Cerebellar cortex (tissue), 1 donor: ENCODE data around the gene ANKMY1.
"Not testable (repeated sequence)": the region's sequence is repeated elsewhere in the genome, so short reads cannot be mapped to it uniquely, and the experiment has no call there.

Experiments used
- DNase-seq: peaks from one replicate; pipeline ENCODE4 v3.0.0-alpha.2; 2015; ENCODE audit warnings: low spot score

ANKMY1 gene

DNA sequence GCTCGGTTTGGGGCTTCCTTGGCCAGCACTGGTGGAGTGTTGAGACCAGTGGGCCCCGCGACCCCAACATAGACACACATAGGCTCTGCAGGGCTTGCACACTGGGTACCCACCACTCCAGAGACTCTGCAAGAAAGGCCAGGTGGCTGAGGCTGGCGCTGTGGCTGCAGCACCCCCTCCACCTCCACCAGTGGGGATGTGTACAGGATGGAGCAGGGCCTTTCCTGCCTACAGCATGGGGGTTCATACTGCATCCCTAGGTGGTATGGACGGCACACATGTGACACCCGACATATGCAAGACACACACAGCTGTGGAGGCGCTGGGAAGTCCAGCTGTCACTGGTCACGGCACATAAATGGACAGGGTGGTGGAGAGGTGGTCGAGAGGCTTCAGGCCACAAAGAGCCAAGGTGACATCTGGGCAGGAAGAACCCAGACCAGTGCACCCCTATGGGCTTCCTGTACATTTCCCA is 11.8 kb upstream of the ANKMY1 start:
- no peak for DNase-seq

DNA sequence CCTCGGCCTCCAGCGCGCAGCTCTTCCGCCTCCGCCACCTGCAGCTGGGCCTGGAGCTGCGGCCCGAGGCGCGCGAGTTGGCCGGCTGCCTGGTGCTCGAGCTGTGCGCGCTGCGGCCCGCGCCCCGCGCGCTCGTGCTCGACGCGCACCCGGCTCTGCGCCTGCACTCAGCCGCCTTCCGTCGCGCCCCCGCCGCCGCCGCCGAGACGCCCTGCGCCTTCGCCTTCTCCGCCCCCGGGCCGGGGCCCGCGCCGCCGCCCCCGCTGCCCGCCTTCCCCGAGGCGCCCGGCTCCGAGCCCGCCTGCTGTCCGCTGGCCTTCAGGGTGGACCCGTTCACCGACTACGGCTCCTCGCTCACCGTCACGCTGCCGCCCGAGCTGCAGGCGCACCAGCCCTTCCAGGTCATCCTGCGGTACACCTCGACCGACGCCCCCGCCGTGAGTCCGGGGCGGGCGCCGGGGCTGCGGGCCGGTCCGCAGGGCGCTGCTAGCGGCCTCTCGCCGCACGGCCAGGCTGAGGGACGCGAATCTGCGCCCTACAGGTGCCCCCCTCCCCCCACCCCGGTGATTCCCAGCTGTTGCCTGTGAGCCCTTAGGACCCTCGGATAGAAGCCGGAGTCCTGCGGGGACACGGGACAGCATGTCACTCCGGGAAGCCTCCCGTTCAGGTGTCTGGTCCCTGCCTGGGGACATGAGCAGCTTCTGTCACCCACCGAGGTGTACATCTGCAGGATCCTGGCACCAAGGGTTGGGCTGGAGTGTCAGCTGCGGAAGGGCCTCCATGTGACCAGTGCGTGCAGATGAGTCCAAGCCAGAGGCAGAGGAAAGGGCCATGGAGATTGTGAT is 11.1 kb upstream of the ANKMY1 start:
- DNase-seq: peak; percentile 42

DNA sequence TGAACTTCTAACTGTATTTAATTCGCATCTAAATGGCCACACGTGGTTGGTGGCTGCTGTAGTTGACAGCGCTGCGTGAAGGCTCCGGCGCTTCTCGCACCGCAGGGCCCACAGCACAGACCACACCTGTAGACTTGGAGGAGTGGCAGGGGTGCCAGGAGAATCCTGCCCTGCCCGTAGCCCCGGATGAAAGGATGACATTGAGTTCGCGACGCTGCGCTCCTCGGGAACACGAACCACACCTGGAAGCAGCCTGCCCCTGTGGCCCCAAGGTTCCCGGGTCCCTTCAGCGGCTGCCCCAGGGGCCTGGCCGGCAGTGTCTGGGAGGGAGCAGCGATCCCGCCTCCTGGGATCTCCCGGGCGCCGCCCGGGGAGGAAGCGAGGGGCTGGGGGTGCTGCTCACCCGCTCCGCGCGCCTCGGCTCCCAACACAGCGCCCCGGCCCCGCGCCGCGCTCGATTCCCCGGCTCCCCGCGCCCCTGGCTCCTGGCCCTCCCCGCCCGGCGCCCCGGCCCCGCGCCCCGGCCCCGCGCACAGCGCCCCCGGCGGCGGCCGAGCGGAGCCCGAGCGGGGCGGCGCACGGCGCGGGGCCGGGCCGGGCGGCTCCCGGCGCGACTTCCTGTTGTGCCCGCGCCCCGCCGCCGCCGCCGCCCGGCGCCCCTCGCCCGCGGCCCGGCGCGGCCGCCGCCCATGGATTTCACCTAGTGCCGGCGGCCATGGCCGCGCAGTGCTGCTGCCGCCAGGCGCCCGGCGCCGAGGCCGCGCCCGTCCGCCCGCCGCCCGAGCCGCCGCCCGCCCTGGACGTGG is 10.3 kb upstream of the ANKMY1 start, which contains the start of gene RNPEPL1:
TSS of gene RNPEPL1 (plus strand) at position 613 of the 806 bp plus-strand sequence. CDS start at position 716, 103 bp downstream.
- peak; percentile 44 for DNase-seq

DNA sequence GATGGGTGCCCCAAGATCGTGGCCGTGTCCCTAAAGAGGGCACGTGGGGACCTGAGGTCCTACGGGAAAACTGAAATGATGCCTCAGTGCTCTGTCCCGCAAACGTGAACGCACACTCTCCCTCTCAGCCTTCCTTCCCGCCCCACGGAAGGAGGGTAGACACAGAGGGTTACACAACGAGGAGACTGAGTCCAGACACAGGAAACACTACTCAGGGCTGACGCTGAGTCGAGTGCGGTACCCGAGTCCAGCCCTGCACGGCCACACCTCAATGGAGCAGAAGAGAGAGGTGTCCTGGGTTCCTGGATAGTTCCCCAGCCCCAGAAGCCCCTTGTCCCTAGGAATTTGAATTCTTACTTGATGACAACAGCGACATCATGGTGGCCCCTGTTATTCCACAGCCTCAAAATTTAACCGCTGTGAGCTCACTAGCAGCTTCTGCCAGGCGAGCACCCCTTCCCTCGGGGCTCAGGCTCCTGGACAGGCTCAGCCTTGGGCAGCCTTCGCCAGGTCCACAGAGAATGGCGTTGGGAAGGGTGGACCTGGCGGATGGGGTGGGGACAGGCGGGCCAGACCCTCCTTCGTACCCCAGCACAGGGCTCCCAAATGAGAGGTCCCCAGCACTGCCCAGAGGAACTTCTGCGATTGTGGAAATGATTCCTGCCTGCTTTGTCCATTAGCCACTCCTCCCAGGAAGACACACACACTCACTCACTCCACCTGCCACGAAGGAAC is 9.5 kb upstream of the ANKMY1 start:
- DNase-seq: no peak

DNA sequence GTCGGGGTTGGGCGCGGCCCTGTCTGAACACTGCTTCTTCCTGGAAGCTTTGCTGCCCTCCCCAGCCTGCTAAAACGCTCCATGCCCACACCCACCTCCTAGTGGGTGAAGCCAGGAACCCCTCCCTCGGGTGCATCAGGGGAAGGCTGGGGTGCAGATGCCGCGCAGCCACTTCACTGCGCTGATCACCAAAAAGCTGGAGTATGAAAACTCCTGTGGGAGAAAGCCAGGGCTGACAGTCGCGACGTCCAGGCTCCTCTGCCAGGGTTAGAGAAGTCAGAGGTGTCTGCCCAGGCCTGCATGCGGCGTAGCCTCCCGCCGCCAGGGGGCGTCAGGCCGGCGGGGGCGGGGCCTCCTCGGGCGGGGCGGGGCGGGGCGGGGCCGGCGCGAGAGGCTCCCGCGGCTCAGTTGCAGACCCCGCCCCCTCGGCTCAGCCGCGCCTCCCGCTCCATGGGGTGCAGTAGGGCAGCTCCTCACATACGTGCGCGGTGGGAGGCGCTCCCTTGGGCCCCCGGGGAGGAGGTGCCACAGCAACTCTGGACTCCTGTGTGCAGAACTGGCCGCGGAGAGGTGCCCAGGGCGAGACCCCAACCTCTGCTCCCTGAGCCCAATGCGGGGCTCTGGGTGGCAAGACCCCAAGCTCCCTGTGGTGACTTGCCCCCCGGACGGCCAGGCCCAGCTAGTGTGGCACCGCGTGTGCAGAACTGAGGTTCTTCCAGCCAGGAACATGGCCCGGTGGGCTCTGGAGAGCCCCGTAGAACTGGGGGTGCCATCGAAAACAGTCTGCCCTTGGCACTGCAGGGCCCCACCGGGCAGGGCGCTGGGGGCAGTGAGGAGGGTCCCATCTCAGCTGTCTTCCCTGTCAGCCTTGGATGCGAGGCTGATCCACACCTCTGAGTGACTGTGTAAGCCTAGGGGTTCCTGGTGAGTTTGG is 8.7 kb upstream of the ANKMY1 start:
- peak; percentile 65 for DNase-seq

DNA sequence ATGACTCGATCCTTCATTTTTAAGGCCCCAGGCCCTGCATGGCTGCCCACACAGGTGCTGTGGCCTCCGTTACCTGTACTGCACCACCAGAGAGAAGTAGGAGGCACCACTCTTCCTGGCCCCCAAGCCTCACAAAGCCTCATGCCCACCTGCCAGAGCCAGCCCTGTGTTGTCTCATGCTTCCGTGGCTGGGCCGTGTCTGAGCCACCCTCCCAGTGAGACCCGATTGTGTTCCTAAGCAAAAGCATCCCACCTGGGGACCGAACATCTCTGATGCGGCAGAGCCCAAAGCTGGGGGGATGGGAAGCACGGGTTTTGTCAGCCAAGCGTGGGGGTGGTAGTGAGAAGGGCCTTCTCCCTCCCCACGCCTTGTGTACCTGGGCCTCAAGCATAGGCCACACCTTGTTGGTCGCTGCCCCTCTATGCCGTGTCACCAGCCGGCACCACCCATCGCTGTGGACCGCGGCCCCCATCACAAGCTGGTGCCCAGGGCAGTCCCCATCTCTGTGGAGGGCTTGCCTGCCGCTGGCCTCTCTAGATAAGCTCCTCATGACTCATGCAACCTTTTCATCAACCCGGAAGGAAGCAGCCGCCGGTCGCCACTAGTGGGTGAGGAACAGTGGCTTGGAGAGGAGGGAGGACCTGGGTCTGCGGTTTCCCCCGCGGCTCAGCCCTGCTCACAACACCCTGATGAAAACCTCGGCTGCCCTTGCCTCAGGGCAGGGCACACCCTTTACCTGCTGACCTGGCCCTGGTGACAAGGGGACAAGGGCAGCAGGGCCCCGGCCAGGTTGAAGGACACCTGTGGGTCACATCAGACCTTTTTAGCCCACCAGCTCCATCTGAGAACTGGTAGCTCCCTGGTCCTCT is 7.8 kb upstream of the ANKMY1 start:
- no peak for DNase-seq

DNA sequence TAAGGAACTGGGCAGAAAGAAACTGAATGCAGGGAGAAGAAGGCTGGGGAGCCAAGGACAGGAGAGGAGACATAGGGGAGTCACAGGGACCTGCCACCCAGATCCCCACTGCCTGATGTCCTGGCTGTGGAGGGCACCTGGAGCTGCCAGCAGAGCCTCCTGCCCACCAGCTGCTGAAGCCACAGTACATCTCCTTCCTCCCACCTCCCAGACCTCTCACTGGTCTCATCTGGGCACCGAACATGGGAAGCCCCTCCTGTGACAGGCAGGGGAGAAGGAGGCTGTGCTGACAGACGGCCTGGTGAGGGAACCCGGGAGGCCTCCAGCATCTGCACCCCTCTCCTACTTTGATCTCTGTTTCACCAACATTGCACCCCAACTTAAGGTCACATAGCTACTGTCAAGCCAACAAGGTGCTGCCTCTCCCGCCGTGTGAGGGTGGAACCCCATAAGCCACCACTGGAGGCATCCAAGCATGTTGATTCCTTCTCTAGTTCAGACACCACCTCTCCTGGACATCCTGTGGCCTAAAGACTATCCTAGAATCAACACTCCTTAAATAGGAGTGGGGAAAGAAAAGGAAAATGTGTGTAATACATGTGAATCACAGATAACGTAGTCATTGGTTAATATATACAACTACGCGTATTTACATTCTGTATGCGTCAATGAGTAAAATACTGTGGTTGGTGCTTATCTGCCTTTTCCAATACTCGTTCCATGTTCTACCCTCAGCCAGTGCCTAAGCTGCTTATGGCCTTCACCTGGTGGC is 7.0 kb upstream of the ANKMY1 start:
- no peak for DNase-seq

DNA sequence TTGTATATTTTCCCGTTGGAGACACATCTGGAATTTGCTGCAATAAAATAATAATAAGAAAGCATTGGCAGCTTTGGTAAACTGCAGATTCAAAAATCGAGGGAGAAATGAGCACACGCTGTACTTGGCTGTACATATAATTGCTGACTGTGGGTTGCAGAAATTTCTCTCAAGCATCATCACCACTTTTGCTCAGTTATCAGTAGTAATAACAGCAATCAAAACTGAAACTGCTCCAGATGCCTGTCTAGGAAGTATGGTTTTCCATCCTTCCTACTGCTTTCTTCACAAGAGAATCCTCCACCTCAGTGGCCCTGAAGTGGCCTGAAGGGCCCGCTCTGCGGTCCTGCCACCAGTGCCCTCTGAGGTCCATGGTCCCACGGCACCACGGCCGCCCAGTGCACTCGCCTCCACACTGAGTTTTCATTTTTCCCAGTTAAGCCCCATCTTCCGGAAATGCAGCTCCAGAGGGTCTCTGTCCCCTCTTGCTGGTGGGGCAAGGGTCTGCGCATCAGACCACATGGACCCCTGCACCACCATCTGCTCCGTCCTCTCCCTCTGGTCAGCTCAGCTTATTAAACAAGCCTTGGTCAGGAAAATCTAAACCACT is 6.3 kb upstream of the ANKMY1 start:
- DNase-seq: no peak

DNA sequence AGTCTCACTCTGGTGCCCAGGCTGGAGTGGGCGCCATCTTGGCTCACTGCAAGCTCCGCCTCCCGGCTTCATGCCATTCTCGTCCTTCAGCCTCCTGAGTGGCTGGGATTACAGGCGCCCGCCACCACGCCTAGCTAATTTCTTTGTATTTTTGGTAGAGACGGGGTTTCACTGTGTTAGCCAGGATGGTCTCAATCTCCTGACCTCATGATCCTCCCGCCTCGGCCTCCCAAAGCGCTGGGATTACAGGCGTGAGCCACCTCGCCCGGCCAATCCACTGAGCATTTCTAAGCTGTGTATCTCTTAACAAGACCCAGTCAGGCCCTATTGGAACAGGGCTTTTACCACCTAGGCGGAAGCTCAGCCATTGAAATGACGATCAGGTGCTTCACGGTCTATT is 5.4 kb upstream of the ANKMY1 start:
- not testable (repeated sequence) for DNase-seq

DNA sequence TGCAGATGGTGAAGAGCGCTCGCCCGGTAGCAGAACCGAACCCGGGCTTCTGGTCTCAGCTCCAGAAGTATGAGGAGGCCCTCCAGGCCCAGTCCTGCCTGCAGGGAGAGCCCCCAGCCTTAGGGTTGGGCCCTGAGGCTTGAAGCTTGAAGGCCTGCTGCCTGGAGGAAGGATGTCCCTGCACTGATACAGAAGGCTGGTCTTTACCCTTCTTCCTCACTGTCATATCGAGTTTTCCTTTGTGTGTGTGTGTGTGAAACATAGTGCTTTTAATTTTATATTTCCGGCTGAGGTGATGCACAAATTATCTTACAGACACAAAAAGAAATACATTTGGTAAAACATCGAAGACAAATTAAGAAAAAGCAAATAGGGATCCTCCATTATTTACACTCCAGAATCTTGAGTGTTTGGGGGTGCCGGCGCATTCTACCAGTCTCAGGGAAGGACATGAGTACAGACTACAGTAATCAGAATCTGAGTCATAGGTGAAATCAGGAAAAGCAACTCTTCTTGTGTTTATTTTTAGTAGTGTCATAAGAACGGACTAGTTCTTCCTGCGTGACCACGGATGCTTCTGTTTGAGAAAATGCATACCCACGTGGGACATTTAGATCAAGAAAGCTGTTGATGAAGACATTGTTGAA is 3.7 kb upstream of the ANKMY1 start:
- DNase-seq: no peak

DNA sequence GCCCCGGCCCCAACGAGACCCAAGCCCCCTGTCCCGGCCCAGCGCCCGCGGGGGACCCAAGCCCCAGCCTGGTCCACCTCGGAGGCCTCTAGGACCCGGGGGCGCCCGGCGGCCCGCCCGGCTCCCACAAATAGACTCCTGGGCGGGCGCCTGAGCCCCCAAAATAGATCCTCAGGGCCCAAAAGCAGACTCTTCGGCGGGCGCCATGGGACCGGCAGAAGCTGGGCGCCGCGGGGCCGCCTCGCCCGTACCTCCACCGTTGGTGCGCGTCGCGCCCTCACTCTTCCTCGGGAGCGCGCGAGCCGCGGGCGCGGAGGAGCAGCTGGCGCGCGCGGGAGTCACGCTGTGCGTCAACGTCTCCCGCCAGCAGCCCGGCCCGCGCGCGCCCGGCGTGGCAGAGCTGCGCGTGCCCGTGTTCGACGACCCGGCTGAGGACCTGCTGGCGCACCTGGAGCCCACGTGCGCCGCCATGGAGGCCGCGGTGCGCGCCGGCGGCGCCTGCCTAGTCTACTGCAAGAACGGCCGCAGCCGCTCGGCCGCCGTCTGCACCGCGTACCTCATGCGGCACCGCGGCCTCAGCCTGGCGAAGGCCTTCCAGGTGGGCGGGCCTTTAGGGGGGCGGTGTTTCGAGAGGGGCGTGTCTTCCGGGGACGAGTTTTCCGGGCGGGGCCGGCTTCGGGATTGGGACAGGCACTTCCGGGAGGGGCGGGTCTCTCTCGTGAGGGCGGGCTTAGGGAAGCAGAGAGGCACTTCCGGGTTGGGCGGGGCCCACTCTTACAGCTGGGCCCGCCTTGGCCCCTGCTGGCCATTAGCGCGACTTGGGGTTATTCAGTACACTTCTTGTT is 2.9 kb upstream of the ANKMY1 start:
- peak; percentile 98 for DNase-seq

DNA sequence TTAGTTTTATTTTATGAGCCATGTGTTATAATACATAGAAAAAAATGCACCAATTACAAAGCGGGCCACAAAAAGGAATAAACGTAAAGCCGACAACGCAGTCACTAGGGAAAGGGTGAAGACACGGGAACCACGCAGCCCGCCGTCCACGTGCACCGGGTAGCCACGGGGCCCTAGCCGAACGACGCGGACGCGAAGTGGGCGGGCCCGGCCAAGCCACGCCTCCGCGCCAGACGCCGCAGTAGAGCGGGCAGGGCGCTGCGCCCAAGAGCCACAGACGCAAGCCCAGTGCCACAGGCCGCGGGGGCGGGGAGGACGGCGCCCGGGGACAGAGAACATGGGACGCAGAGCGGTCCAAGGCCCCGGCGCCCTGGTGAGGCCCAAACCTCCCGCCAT is 2.3 kb upstream of the ANKMY1 start, which contains the start of gene DUSP28:
TSS of gene DUSP28 (plus strand) at position 274 of the 396 bp plus-strand sequence. CDS start 328 bp downstream, outside the sequence.
- DNase-seq: peak; percentile 81

DNA sequence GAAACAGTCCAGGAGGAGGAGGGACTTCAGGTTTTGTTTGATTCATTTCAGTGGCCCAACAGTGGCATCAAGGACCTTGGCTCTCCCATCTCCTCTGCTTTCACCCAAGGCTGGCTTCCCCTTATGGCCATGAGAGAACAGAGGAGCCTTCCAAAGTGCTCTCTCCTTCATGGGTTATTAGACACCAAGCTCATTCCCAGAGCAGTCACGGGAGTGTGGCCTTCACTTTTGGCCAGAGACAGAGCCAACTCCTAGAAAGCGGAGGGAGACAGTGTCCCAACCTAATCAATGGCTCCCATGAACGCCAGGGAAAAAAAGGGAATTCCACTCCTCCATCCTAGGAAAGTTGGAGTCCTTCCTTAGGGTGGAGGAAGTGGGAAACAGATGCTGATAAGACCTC is 1.5 kb upstream of the ANKMY1 start:
- no peak for DNase-seq

DNA sequence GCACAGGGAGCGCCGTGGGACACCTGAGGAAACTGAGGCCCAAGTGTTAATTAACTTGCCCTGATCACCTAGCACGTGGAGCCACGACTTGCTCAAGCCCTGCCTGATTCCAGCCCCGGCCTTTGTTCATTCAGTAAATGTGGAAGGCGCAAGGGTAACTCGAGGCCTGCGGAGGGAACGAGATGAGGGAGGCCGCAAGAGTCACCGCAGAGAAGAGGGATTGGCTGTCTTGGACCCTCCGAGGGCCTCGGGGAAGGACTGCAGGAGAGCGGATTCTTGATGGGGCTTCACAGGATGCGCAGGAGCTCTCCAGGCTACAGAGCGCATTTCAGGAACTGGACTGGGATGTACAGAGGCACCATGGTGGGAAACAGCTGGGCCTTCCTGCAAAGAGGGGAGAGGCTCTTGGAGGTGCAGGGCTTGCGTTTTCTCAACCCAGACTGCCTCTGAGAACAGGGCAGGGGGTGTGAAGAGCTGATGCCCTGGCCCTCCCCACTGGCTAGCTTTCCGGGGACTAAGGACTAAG is 511 bp upstream of the ANKMY1 start:
- DNase-seq: no peak

DNA sequence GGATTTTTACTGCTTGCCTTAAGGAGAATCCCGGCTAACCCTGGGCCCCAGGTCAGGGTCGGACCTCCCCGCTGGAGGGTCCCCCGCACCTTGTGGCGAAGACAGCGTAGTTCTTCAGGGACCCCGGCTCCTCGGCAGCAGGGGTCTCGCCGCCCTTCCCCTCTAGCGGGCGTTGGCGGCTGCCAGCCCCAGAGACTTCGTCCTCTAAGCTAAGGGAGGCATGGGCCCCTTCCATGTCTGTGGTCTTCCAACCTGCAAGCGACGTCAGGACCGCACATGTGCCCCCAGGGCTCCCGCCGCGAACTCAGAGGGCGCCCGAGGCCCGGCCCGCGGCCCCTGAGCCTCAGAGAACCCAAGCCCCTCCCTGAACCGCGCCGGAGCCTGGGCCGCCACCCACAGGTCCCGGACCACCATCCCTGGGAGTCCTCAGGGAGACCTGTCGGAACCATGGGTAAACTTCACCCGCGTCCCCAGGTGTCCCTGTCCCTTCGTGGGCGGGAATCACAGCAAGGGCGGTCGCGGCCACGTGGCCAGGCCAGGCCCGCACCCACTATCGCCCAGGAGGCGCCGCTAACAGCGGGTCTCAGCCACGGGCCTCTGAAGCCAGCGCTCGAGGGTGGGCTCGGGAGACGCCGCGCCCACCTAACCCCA is 562 bp downstream of the ANKMY1 start:
- DNase-seq: no peak

DNA sequence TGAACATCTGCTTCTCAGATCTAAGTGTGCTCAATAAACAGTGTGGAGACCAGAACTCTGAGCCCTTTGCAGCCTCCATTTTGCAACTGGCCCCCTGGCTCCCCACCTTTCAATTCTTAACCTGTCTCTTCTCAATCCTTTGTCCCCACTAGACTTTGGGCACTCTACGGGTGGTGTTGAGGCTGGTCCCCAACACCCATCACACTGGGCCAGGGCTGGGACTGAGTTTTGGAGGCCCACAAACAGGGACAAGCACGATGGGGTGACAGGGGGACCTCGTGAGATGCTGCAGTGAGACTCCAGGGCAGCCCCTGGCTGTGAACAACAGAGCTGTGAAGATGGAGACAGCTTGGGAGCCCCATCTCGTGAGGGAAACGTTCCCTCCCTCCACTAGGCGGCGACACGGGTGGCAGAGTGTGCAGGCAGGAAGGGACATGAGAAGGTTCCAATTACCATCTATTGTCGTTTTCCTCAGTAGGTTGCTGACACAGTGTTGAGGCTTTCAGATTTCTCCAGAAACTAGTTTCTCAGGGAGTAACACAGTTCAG is 1.2 kb downstream of the ANKMY1 start:
- peak; percentile 36 for DNase-seq
